Upper lobe of left lung (tissue), 4 donors: ENCODE data around the gene FGFR1OP2.

ENCODE experiments used
- POLR2A ChIP-seq, 4 donors: fragments of 450-650 bp; IDR thresholded peaks; one replicate each; pipeline ENCODE4 v1.5.1; 2016 to 2017; ENCODE audit warnings: antibody characterized with exemption in 4 of 4, mild to moderate bottlenecking in 2 of 4
- TF ChIP-seq, protein P1 (sequence below), 6 experiments: fragments of 450-650 bp in 4 of 6; fragments of 200-600 bp in 2 of 6; sonication (generic) in 2 of 6; IDR thresholded peaks; one replicate each; pipeline ENCODE4 v1.5.1; 2016 to 2019; ENCODE audit warnings: antibody characterized with exemption in 6 of 6

DNA sequence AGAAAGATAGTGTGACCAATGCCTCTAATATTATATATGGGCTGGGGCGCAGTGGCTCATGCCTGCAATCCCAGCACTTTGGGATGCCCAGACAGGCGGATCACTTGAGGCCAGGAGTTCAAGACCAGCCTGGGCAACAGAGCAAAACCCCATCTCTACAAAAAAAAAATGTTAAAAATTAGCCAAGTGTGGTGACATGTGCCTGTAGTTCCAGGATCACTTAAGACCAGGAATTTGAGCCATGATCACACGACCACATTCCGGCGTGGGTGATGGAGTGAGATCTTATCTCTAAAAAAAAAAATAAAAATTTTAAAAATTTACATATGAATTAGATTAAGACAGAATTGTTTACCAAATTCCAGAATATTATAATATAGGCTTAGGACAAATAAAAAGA, 63.9 kb downstream of the FGFR1OP2 start:
- no peak for TF ChIP-seq POLR2A (IDR thresholded peaks at IDR 0.05)
- TF ChIP-seq, protein P1, sequence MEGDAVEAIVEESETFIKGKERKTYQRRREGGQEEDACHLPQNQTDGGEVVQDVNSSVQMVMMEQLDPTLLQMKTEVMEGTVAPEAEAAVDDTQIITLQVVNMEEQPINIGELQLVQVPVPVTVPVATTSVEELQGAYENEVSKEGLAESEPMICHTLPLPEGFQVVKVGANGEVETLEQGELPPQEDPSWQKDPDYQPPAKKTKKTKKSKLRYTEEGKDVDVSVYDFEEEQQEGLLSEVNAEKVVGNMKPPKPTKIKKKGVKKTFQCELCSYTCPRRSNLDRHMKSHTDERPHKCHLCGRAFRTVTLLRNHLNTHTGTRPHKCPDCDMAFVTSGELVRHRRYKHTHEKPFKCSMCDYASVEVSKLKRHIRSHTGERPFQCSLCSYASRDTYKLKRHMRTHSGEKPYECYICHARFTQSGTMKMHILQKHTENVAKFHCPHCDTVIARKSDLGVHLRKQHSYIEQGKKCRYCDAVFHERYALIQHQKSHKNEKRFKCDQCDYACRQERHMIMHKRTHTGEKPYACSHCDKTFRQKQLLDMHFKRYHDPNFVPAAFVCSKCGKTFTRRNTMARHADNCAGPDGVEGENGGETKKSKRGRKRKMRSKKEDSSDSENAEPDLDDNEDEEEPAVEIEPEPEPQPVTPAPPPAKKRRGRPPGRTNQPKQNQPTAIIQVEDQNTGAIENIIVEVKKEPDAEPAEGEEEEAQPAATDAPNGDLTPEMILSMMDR (IDR thresholded peaks at IDR 0.05) = no peak
